HTERT RPE-1 (cell line): Measurements from ENCODE around the gene KIDINS220.
"Not testable (repeated sequence)": the region's sequence is repeated elsewhere in the genome, so short reads cannot be mapped to it uniquely, and the experiment has no call there.

ENCODE experiments used
- in situ Hi-C: fragments of 300-500 bp; cut with MboI; formaldehyde crosslinking; loops from 4 replicates; pipeline ENCODE4 v1.14.3; 2020; ENCODE audit warnings: low sequenced_read_pairs

Gene KIDINS220

GRCh38 chr2:8754106-8754776, 83.2 kb downstream of the KIDINS220 start:
- in situ Hi-C loops, result no loop called here

GRCh38 chr2:8753609-8754008, 83.8 kb downstream of the KIDINS220 start:
- in situ Hi-C loops, result no loop called here

GRCh38 chr2:8752385-8752784, 85.0 kb downstream of the KIDINS220 start:
- in situ Hi-C loops, result no loop called here

GRCh38 chr2:8750221-8750620, 87.2 kb downstream of the KIDINS220 start:
- in situ Hi-C loops, result no loop called here

GRCh38 chr2:8743261-8743660, 94.2 kb downstream of the KIDINS220 start:
- in situ Hi-C loops, result no loop called here

- in situ Hi-C loops, result no loop called here
Measured at GRCh38 chr2:8740136-8740535, 97.3 kb downstream of the KIDINS220 start.

- in situ Hi-C loops, result no loop called here
Measured at GRCh38 chr2:8737571-8738175, 99.7 kb downstream of the KIDINS220 start.

GRCh38 chr2:8732601-8733000, 104.8 kb downstream of the KIDINS220 start:
- in situ Hi-C loops, result no loop called here

- in situ Hi-C loops, result no loop called here
Measured at GRCh38 chr2:8729939-8730338, 107.5 kb downstream of the KIDINS220 start.

- in situ Hi-C loops, result not testable (repeated sequence)
Measured at GRCh38 chr2:8729101-8729500, 108.3 kb downstream of the KIDINS220 start.

GRCh38 chr2:8728305-8729015, 109.0 kb downstream of the KIDINS220 start:
- in situ Hi-C loops, result no loop called here

- in situ Hi-C loops, result no loop called here
Measured at GRCh38 chr2:8725838-8726237, 111.6 kb downstream of the KIDINS220 start.

- in situ Hi-C loops, result no loop called here
Measured at GRCh38 chr2:8722986-8723385, 114.4 kb downstream of the KIDINS220 start.

GRCh38 chr2:8721410-8721809, 116.0 kb downstream of the KIDINS220 start:
- in situ Hi-C loops, result no loop called here

GRCh38 chr2:8720741-8721140, 116.7 kb downstream of the KIDINS220 start:
- in situ Hi-C loops, result no loop called here

- in situ Hi-C loops, result no loop called here
Measured at GRCh38 chr2:8719528-8719927, 117.9 kb downstream of the KIDINS220 start.

GRCh38 chr2:8714971-8715370, 122.4 kb downstream of the KIDINS220 start:
- in situ Hi-C loops, result no loop called here

- in situ Hi-C loops, result no loop called here
Measured at GRCh38 chr2:8714283-8714682, 123.1 kb downstream of the KIDINS220 start.

GRCh38 chr2:8710951-8711350, 126.5 kb downstream of the KIDINS220 start:
- in situ Hi-C loops, result no loop called here

- in situ Hi-C loops, result no loop called here
Measured at GRCh38 chr2:8709611-8710010, 127.8 kb downstream of the KIDINS220 start.

- in situ Hi-C loops, result no loop called here
Measured at GRCh38 chr2:8704906-8705305, 132.5 kb downstream of the KIDINS220 start.
